ENCODE measurements around the gene FLACC1. TPM values are rescaled to one million over a fixed set of nuclear protein-coding genes. Genes with fewer than 3 reads are reported as not detected.
"Not testable (repeated sequence)": the region's sequence is repeated elsewhere in the genome, so short reads cannot be mapped to it uniquely, and the experiment has no call there.

Gene FLACC1
- total RNA-seq, 8 experiments from 2014 or later, result 0.46 to 3.7 (median 1.1) TPM

GRCh38 chr2:201290457-201291148 lies 66.5 kb downstream of the FLACC1 start:
- ATAC-seq (replicated peaks in 6 of 8); H3K4me1 ChIP-seq (replicated peaks in 1 of 2); H3K27ac ChIP-seq; in situ Hi-C loops (cut with MboI; ENCODE audit: low pct_unique_long_range_greater_than_20kb in 2 of 9, low sequenced_read_pairs in 9 of 9, unreplicated experiment in 9 of 9); H3K4me3 ChIP-seq: not testable (repeated sequence)
- 70 to 100% (median 82%) methylated on average over 1 to 14 of the region's 15 CpGs; no CpG with 5 or more reads in 1 of the 10 experiments for WGBS, 10 experiments

- 100% methylated on average over 1 of the region's 1 CpG; no CpG with 5 or more reads in 6 of the 10 experiments for WGBS, 10 experiments
Observed at GRCh38 chr2:201285499-201285898, 71.6 kb downstream of the FLACC1 start.

DNA sequence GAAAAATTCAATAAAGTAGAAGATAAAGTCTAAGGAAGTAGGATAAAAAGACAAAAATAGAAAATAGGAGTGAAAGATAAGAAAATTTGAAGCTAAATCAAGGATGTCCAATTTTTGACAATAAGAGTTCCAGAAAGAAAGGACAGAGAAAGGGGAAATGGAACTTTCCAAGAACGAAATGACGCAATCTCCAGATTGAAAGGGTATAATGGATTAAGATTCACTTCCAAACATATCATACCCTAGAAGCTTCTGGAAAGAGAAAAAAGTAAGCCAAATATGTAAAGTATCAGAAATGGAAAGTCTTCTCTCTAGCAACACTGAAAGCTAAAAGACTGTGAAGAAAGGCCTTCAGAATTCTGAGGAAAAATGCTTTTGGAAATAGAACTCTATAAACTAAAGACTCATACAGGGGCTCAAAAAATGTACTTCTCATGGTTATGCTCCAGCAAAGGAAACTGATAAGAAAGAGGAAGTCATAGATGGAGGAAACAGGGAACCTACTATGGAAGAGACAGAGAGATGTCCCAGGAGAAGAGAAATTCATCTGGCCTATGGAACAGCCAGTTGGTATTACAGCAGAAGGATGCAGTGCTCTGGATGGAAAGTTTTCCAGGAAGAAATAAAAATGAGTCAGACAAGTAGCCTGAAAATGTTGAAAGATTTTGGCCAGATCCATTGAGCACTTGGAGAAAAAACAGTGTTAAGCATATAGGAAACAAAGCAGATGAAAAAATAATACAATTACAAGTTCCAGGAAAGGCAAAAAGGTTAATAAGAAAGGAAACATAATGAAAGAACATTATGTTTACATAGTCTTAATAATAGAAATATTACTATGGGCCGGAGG lies 76.7 kb downstream of the FLACC1 start:
- Histone ChIP-seq H3K4me3 (no peak overlapping the region), H3K4me1 (replicated peaks in 1 of 2) (no peaks in the 10 kb centered on the region), H3K27ac (no peak overlapping the region)
- 87 to 100% (median 93%) methylated on average over 1 to 3 of the region's 3 CpGs for WGBS, 10 experiments
- in situ Hi-C loops (cut with MboI; ENCODE audit: low pct_unique_long_range_greater_than_20kb in 2 of 9, low sequenced_read_pairs in 9 of 9, unreplicated experiment in 9 of 9), result no loop called here
- no peak for ATAC-seq (replicated peaks in 6 of 8)

More at GRCh38 chr2:201285499-201285898, 71.6 kb downstream of the FLACC1 start:
- in situ Hi-C loops (cut with MboI; ENCODE audit: low pct_unique_long_range_greater_than_20kb in 2 of 9, low sequenced_read_pairs in 9 of 9, unreplicated experiment in 9 of 9), result no loop called here
- Histone ChIP-seq H3K27ac (no peak overlapping the region), H3K4me1 (replicated peaks in 1 of 2) (no peaks in the 10 kb centered on the region), H3K4me3 (no peak overlapping the region)
- no peak for ATAC-seq (replicated peaks in 6 of 8)

GRCh38 chr2:201279079-201279478 lies 78.1 kb downstream of the FLACC1 start:
- WGBS, 10 experiments, result 56 to 100% (median 80%) methylated on average over 1 of the region's 1 CpG; no CpG with 5 or more reads in 5 of the 10 experiments
- Histone ChIP-seq H3K4me1 (replicated peaks in 1 of 2) (no peaks in the 10 kb centered on the region), H3K4me3 (no peak overlapping the region), H3K27ac (no peak overlapping the region)
- in situ Hi-C loops (cut with MboI; ENCODE audit: low pct_unique_long_range_greater_than_20kb in 2 of 9, low sequenced_read_pairs in 9 of 9, unreplicated experiment in 9 of 9), result no loop called here
- no peak for ATAC-seq (replicated peaks in 6 of 8)

DNA sequence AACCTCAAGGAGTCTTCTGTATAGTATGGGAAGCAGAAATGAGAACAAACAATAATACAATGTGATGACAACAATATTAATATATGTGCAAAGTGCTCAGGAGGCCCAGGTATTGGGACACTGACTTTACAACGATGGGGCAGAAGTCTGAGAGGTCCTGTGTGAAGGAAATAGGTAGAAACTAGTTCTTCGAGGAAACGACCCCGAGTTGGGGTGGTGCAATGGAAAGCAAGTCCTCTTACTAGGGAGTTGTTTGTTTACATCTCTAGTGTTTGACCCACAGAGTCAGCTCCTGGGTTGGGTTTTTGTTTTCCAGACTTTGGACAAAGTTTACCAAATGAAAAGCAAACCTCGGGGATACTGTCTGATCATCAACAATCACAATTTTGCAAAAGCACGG lies 80.6 kb downstream of the FLACC1 start:
- Histone ChIP-seq H3K4me3 (no peak overlapping the region), H3K27ac (no peak overlapping the region), H3K4me1 (replicated peaks in 1 of 2) (no peaks in the 10 kb centered on the region)
- 70 to 100% (median 87%) methylated on average over 2 to 6 of the region's 6 CpGs for WGBS, 10 experiments
- no peak for ATAC-seq (replicated peaks in 6 of 8)
- in situ Hi-C loops (cut with MboI; ENCODE audit: low pct_unique_long_range_greater_than_20kb in 2 of 9, low sequenced_read_pairs in 9 of 9, unreplicated experiment in 9 of 9), result no loop called here

GRCh38 chr2:201275990-201276389 lies 81.2 kb downstream of the FLACC1 start:
- Histone ChIP-seq H3K4me3 (no peak overlapping the region), H3K27ac (no peak overlapping the region), H3K4me1 (replicated peaks in 1 of 2) (no peaks in the 10 kb centered on the region)
- no peak for ATAC-seq (replicated peaks in 6 of 8)
- 20 to 95% (median 87%) methylated on average over 1 to 4 of the region's 5 CpGs; no CpG with 5 or more reads in 4 of the 10 experiments for WGBS, 10 experiments
- in situ Hi-C loops (cut with MboI; ENCODE audit: low pct_unique_long_range_greater_than_20kb in 2 of 9, low sequenced_read_pairs in 9 of 9, unreplicated experiment in 9 of 9), result no loop called here

DNA sequence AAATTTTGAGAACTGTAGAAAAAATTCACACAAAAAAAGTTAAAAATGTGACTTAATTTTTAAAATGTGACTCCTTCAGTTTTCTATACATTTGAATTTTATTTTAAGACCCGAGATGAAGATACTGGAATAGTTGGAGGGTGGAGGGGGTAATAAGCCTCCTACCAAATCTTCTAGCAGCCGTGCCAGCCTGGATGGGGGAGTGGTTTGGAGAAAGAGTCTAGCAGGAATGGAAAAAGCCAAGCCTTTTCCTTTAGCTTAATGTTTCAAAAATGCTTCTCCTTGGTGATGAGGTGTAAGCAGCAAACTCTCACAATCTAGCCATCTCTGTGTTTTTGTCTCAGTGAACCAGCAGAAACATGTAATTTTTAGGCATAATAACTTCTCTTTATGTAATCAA lies 82.1 kb downstream of the FLACC1 start:
- 60 to 100% (median 82%) methylated on average over 1 to 2 of the region's 2 CpGs; no CpG with 5 or more reads in 1 of the 10 experiments for WGBS, 10 experiments
- H3K27ac ChIP-seq, result no peak overlapping the region
- in situ Hi-C loops (cut with MboI; ENCODE audit: low pct_unique_long_range_greater_than_20kb in 2 of 9, low sequenced_read_pairs in 9 of 9, unreplicated experiment in 9 of 9), result no loop called here
- no peaks in the 10 kb centered on the region for H3K4me1 ChIP-seq (replicated peaks in 1 of 2)
- no peak overlapping the region for H3K4me3 ChIP-seq
- no peak for ATAC-seq (replicated peaks in 6 of 8)

GRCh38 chr2:201273330-201273983 lies 83.7 kb downstream of the FLACC1 start:
- Histone ChIP-seq H3K4me1 (replicated peaks in 1 of 2) (no peaks in the 10 kb centered on the region), H3K4me3 (no peak overlapping the region), H3K27ac (no peak overlapping the region)
- 66 to 98% (median 87%) methylated on average over 1 to 9 of the region's 9 CpGs; no CpG with 5 or more reads in 1 of the 10 experiments for WGBS, 10 experiments
- in situ Hi-C loops (cut with MboI; ENCODE audit: low pct_unique_long_range_greater_than_20kb in 2 of 9, low sequenced_read_pairs in 9 of 9, unreplicated experiment in 9 of 9), result no loop called here
- ATAC-seq (replicated peaks in 6 of 8), result no peak

DNA sequence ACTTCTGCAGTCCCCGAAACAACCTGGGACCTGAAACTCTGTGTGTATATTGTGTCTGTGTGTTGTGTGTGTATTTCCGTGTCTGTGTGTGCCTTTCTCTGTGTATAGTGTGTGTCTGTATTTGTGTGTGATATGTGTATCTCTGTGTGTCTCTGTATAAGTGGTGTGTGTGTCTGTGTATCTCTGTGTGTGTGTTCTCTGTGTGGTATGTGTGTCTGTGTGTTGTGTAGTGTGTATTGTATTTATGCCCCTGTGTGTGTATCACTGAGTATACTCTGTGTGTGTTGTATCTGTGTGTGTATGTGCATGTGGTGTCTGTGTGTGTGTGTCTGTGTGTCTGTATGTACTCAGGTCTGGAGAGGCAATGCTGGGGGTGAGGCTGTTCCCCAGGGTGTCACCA lies 85.2 kb downstream of the FLACC1 start:
- Histone ChIP-seq H3K4me3 (no peak overlapping the region), H3K27ac (no peak overlapping the region), H3K4me1 (replicated peaks in 1 of 2) (no peaks in the 10 kb centered on the region)
- in situ Hi-C loops (cut with MboI; ENCODE audit: low pct_unique_long_range_greater_than_20kb in 2 of 9, low sequenced_read_pairs in 9 of 9, unreplicated experiment in 9 of 9), result no loop called here
- 71% methylated on average over 1 of the region's 2 CpGs; no CpG with 5 or more reads in 9 of the 10 experiments for WGBS, 10 experiments
- no peak for ATAC-seq (replicated peaks in 6 of 8)

- in situ Hi-C loops (cut with MboI; ENCODE audit: low pct_unique_long_range_greater_than_20kb in 2 of 9, low sequenced_read_pairs in 9 of 9, unreplicated experiment in 9 of 9), result no loop called here
- ATAC-seq (replicated peaks in 6 of 8), result no peak
- Histone ChIP-seq H3K27ac (no peak overlapping the region), H3K4me3 (no peak overlapping the region), H3K4me1 (replicated peaks in 1 of 2) (no peaks in the 10 kb centered on the region)
- 83 to 100% (median 93%) methylated on average over 2 to 7 of the region's 9 CpGs for WGBS, 10 experiments
Observed at GRCh38 chr2:201270293-201271001, 86.7 kb downstream of the FLACC1 start.

GRCh38 chr2:201269764-201270163 lies 87.4 kb downstream of the FLACC1 start:
- in situ Hi-C loops (cut with MboI; ENCODE audit: low pct_unique_long_range_greater_than_20kb in 2 of 9, low sequenced_read_pairs in 9 of 9, unreplicated experiment in 9 of 9), result no loop called here
- Histone ChIP-seq H3K4me1 (replicated peaks in 1 of 2) (no peaks in the 10 kb centered on the region), H3K4me3 (no peak overlapping the region), H3K27ac (no peak overlapping the region)
- 72 to 92% (median 85%) methylated on average over 1 to 2 of the region's 2 CpGs for WGBS, 10 experiments
- ATAC-seq (replicated peaks in 6 of 8), result no peak

DNA sequence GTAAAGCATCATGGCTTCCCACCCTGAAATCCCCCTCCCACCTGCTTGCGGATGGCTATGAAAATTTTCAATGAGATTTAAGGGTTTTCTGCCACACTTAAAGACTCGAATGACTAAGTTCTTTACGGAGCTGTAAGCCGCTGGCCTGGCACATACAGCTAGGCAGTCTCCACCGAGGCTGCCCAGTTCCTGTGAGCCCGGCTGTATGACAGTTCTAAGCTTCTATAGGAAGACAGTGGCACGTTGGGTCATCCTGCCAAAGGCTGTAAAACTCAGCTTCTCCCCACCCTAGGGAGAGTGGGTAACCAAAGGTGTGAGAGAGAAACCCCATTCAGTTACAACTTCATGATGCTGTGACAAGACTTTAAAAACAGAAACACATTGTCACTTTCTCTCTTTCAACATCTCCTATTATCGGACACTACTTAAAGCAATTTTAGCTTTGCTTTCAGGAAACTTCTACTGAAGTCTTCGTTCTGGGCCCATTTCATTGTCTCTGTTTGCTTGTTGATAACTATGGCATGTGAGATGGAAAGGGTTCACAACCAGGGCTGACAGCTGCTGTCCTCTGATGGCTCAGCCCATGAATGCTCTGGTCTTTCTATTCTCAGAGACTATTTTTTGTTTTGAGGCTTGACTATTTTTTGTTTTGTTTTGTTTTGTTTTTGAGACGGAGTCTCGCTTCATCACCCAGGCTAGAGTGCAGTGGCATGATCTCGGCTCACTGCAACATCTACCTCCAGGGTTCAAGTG lies 89.7 kb downstream of the FLACC1 start:
- in situ Hi-C loops (cut with MboI; ENCODE audit: low pct_unique_long_range_greater_than_20kb in 2 of 9, low sequenced_read_pairs in 9 of 9, unreplicated experiment in 9 of 9), result no loop called here
- no peak for ATAC-seq (replicated peaks in 6 of 8)
- 78 to 100% (median 84%) methylated on average over 1 to 12 of the region's 12 CpGs for WGBS, 10 experiments

More for the DNA sequence above, 89.7 kb downstream of the FLACC1 start:
- no peak overlapping the region for H3K4me3 ChIP-seq
- H3K4me1 ChIP-seq (replicated peaks in 1 of 2), result no peaks in the 10 kb centered on the region
- H3K27ac ChIP-seq, result no peak overlapping the region
